ENCODE data around the gene CAMLG.

CAMLG gene

GRCh38 chr5:134758504-134759341, 20.4 kb downstream of the CAMLG start, which contains the start of gene DDX46 (continued):
- TF ChIP-seq ZNF138 (tag by site-specific recombination; IDR thresholded peaks at IDR 0.05; ENCODE audit: borderline replicate concordance) (no peak), SP3 (tag by site-specific recombination; IDR thresholded peaks at IDR 0.05) (peak; percentile 82), ZNF624 (tag by site-specific recombination; IDR thresholded peaks at IDR 0.05) (no peak), ZNF274 (IDR thresholded peaks at IDR 0.05; ENCODE audit: low read length) (no peak), ZNF274 (tag by site-specific recombination; IDR thresholded peaks at IDR 0.05; ENCODE audit: borderline replicate concordance) (no peak), ZNF223 (tag by site-specific recombination; IDR thresholded peaks at IDR 0.05) (peak; percentile 93), ZFHX2 (tag by site-specific recombination; conservative IDR thresholded peaks at IDR 0.05) (peak; percentile 10; the same call in 1 of the 2 replicates), TCF7L2 (IDR thresholded peaks at IDR 0.05; ENCODE audit: borderline replicate concordance, low read depth, low read length) (no peak), ZNF48 (tag by site-specific recombination; IDR thresholded peaks at IDR 0.05) (no peak), ZBTB1 (tag by site-specific recombination; IDR thresholded peaks at IDR 0.05) (no peak), ZBTB8A (tag by site-specific recombination; IDR thresholded peaks at IDR 0.05) (peak; percentile 97), ZNF404 (tag by site-specific recombination; IDR thresholded peaks at IDR 0.05) (no peak), YY2 (tag by site-specific recombination; IDR thresholded peaks at IDR 0.05) (peak; percentile 95), GLI4 (tag by site-specific recombination; IDR thresholded peaks at IDR 0.05) (peak; percentile 77), ZNF600 (tag by site-specific recombination; IDR thresholded peaks at IDR 0.05) (peak; percentile 91), ZNF555 (tag by site-specific recombination; conservative IDR thresholded peaks at IDR 0.05) (no peak), CTCF (tag by site-specific recombination; IDR thresholded peaks at IDR 0.05) (peak; percentile 99), ZNF530 (tag by site-specific recombination; IDR thresholded peaks at IDR 0.05; ENCODE audit: low read depth) (no peak), FEZF1 (tag by site-specific recombination; IDR thresholded peaks at IDR 0.05) (no peak; the same call in 1 of the 2 replicates), ZFP3 (tag by site-specific recombination; IDR thresholded peaks at IDR 0.05; ENCODE audit: low read depth) (no peak), ZNF202 (tag by site-specific recombination; IDR thresholded peaks at IDR 0.05; ENCODE audit: borderline replicate concordance) (no peak), ZNF514 (tag by site-specific recombination; IDR thresholded peaks at IDR 0.05) (no peak), WT1 (tag by site-specific recombination; IDR thresholded peaks at IDR 0.05) (no peak; the same call in none of the 2 replicates)
- TF ChIP-seq, protein P1, sequence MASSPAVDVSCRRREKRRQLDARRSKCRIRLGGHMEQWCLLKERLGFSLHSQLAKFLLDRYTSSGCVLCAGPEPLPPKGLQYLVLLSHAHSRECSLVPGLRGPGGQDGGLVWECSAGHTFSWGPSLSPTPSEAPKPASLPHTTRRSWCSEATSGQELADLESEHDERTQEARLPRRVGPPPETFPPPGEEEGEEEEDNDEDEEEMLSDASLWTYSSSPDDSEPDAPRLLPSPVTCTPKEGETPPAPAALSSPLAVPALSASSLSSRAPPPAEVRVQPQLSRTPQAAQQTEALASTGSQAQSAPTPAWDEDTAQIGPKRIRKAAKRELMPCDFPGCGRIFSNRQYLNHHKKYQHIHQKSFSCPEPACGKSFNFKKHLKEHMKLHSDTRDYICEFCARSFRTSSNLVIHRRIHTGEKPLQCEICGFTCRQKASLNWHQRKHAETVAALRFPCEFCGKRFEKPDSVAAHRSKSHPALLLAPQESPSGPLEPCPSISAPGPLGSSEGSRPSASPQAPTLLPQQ (tag by site-specific recombination; IDR thresholded peaks at IDR 0.05), result peak; percentile 89
- TF ChIP-seq, protein P2, sequence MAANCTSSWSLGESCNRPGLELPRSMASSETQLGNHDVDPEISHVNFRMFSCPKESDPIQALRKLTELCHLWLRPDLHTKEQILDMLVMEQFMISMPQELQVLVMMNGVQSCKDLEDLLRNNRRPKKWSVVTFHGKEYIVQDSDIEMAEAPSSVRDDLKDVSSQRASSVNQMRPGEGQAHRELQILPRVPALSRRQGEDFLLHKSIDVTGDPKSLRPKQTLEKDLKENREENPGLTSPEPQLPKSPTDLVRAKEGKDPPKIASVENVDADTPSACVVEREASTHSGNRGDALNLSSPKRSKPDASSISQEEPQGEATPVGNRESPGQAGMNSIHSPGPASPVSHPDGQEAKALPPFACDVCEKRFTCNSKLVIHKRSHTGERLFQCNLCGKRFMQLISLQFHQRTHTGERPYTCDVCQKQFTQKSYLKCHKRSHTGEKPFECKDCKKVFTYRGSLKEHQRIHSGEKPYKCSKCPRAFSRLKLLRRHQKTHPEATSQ (tag by site-specific recombination; IDR thresholded peaks at IDR 0.05), result no peak
- TF ChIP-seq, protein P3, sequence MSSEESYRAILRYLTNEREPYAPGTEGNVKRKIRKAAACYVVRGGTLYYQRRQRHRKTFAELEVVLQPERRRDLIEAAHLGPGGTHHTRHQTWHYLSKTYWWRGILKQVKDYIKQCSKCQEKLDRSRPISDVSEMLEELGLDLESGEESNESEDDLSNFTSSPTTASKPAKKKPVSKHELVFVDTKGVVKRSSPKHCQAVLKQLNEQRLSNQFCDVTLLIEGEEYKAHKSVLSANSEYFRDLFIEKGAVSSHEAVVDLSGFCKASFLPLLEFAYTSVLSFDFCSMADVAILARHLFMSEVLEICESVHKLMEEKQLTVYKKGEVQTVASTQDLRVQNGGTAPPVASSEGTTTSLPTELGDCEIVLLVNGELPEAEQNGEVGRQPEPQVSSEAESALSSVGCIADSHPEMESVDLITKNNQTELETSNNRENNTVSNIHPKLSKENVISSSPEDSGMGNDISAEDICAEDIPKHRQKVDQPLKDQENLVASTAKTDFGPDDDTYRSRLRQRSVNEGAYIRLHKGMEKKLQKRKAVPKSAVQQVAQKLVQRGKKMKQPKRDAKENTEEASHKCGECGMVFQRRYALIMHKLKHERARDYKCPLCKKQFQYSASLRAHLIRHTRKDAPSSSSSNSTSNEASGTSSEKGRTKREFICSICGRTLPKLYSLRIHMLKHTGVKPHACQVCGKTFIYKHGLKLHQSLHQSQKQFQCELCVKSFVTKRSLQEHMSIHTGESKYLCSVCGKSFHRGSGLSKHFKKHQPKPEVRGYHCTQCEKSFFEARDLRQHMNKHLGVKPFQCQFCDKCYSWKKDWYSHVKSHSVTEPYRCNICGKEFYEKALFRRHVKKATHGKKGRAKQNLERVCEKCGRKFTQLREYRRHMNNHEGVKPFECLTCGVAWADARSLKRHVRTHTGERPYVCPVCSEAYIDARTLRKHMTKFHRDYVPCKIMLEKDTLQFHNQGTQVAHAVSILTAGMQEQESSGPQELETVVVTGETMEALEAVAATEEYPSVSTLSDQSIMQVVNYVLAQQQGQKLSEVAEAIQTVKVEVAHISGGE (tag by site-specific recombination; conservative IDR thresholded peaks at IDR 0.05; ENCODE audit: low read depth), result peak; percentile 93
- TF ChIP-seq, protein P4, sequence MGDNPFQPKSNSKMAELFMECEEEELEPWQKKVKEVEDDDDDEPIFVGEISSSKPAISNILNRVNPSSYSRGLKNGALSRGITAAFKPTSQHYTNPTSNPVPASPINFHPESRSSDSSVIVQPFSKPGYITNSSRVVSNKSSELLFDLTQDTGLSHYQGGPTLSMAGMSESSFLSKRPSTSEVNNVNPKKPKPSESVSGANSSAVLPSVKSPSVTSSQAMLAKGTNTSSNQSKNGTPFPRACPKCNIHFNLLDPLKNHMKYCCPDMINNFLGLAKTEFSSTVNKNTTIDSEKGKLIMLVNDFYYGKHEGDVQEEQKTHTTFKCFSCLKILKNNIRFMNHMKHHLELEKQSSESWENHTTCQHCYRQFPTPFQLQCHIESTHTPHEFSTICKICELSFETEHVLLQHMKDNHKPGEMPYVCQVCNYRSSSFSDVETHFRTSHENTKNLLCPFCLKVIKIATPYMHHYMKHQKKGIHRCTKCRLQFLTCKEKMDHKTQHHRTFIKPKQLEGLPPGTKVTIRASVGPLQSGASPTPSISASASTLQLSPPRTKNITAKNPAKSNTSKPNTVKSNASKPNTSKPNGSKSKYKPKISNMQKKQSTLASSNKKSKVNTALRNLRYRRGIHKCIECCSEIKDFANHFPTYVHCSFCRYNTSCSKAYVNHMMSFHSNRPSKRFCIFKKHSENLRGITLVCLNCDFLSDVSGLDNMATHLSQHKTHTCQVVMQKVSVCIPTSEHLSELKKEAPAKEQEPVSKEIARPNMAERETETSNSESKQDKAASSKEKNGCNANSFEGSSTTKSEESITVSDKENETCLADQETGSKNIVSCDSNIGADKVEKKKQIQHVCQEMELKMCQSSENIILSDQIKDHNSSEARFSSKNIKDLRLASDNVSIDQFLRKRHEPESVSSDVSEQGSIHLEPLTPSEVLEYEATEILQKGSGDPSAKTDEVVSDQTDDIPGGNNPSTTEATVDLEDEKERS (tag by site-specific recombination; IDR thresholded peaks at IDR 0.05), result peak; percentile 7; the same call in 1 of the 2 replicates
